GM06990 (cell line): ENCODE measurements around the gene ITK.
A peak's percentile ranks its signal among the peaks of the same experiment; 100 is the strongest.

Experiments
- DNase-seq: peaks from one replicate; pipeline ENCODE4 v3.0.0-alpha.2; 2011; ENCODE audit not compliant: insufficient read length; ENCODE audit errors: extremely low read depth
- H3K27me3 ChIP-seq: replicated peaks from 2 replicates; pipeline ENCODE4 v1.6.0; 2011; ENCODE audit warnings: low read length; ENCODE audit not compliant: control insufficient read depth, insufficient read depth
- H3K36me3 ChIP-seq: 2 replicates; pipeline ENCODE4 v1.5.1; 2011; ENCODE audit warnings: low read length; ENCODE audit not compliant: control insufficient read depth, insufficient read depth
- H3K4me3 ChIP-seq: replicated peaks from 2 replicates; pipeline ENCODE4 v1.5.1; 2011; ENCODE audit warnings: low read depth, mild to moderate bottlenecking, control low read depth, low read length
- CTCF ChIP-seq: IDR thresholded peaks from 2 replicates; pipeline ENCODE4 v1.5.1; 2011; ENCODE audit warnings: low read length, control low read depth, mild to moderate bottlenecking, inconsistent platforms; ENCODE audit not compliant: insufficient read depth, poor library complexity, severe bottlenecking

Gene ITK

GRCh38 chr5:157283434-157283833 is 102.8 kb downstream of the ITK start:
- TF ChIP-seq CTCF = no peak
- peaks cover 19% of the 10 kb centered on the region for H3K36me3 ChIP-seq
- H3K4me3 ChIP-seq = no peak overlapping the region
- peak; percentile 40 for DNase-seq
- no peaks in the 10 kb centered on the region for H3K27me3 ChIP-seq

- no peaks in the 10 kb centered on the region for H3K27me3 ChIP-seq
- DNase-seq = no peak
- H3K36me3 ChIP-seq = peaks cover 25% of the 10 kb centered on the region
- no peak overlapping the region for H3K4me3 ChIP-seq
- TF ChIP-seq CTCF = no peak
Measured at GRCh38 chr5:157284458-157285212, 104.0 kb downstream of the ITK start.

GRCh38 chr5:157285310-157286035 is 104.8 kb downstream of the ITK start:
- TF ChIP-seq CTCF = no peak

GRCh38 chr5:157286761-157287211 is 106.1 kb downstream of the ITK start:
- TF ChIP-seq CTCF = no peak
- DNase-seq = no peak
- no peak overlapping the region for H3K4me3 ChIP-seq
- peaks cover 39% of the 10 kb centered on the region for H3K36me3 ChIP-seq
- no peaks in the 10 kb centered on the region for H3K27me3 ChIP-seq

More at GRCh38 chr5:157285310-157286035, 104.8 kb downstream of the ITK start:
- Histone ChIP-seq H3K4me3 (no peak overlapping the region), H3K27me3 (no peaks in the 10 kb centered on the region), H3K36me3 (peaks cover 30% of the 10 kb centered on the region)
- DNase-seq = no peak

GRCh38 chr5:157288405-157289163 is 107.9 kb downstream of the ITK start:
- no peak for DNase-seq
- H3K36me3 ChIP-seq = peaks cover 39% of the 10 kb centered on the region
- TF ChIP-seq CTCF = no peak
- H3K27me3 ChIP-seq = no peaks in the 10 kb centered on the region
- no peak overlapping the region for H3K4me3 ChIP-seq
